Hematopoietic multipotent progenitor cell treated with erythropoietin and hydrocortisone succinate and interleukin-3 and kit ligand, for 6 days (in vitro differentiated cells): ENCODE results near the gene MAFG.

Source experiments
- DNase-seq: peaks from one replicate; pipeline ENCODE4 v3.0.0-alpha.2; 2015

The MAFG gene

DNA sequence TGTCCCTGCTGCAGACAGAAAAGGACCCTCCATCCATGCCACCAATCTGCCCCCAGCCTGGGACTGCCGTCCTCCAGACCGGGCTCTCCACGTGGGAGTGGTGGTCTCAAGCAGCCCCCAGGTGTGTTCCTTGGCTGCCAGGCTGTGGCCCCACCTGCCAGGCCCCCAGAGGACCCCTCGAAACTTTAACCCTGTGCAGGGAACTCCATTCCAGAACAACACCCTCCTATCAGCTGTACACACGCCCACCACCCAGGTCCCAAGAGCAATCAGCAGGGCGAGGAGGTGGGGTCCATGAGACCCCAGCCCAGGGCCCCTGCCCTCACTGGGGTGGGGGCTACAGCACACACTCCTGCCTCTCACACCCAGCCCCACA is 8.2 kb upstream of the MAFG start:
- DNase-seq, result no peak

DNA sequence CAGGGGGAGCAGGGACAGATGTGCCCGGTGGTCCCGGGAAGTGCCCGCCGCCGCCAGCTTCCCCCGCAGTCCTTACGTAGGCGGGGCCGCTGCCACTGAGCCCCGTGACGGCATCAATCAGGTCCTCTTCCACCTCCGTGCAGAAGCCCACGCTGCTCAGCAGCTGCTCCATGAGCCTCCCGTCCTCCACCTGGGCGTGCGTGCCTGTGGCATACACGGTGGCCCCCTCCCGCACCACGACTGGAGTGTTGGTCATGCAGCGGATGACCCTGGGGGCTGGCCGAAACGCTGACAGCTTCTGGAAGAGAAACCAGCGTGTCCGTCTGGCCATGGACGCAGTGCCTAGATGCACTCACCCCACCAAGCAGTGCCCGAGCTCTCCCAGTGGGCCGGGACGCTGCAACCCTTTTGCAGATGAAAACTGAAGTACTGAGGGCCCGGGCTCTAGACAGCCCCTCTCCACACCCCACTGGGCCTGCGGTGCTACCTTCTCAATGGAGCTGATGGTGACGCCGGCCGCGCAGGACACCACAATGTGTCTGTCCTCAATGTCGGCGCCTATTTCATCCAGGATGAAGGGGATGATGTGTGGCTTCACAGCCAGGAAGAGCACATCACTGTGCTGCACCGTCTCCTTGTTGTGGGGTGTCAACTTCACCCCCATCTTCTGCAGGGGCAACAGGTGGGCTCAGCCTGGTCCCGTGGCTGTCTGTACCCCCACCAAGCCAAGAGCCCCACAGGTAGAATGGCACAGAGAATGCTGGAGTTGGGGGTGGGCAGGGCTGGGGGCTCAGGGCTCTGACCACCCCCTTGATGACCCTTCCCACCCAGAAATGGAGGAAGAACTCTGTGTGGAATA is 7.5 kb upstream of the MAFG start:
- no peak for DNase-seq

DNA sequence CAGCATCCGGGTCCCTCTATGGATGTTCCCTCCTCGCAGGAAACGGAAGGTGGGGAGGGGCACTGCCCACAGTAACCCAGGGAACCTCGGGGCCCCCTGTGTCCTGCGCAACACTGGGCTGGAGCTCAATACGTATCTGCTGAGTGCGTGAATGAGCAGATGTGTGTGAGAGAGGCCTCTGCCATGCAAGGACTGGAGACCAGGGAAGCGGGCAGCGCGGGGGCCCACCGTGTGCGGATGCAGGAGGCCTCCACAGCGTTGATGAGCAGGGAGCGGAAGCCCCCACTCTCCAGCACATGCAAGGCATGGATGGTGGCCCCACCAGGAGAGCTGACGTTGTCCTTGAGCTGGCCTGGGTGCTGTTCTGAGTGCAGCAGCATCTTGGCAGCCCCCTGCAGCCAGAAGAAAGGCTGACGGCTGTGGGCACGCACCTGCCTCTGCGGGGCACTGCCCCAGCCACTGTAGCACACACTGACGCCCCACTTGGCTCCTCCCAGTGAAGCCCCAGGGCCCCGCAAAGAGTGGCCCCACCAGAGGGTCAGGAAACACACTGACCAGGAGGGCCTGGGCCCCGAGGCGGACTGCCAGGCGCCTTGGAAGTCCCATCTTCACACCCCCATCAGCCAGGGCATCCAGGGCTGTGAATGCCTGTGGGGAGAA is 6.7 kb upstream of the MAFG start:
- no peak for DNase-seq

DNA sequence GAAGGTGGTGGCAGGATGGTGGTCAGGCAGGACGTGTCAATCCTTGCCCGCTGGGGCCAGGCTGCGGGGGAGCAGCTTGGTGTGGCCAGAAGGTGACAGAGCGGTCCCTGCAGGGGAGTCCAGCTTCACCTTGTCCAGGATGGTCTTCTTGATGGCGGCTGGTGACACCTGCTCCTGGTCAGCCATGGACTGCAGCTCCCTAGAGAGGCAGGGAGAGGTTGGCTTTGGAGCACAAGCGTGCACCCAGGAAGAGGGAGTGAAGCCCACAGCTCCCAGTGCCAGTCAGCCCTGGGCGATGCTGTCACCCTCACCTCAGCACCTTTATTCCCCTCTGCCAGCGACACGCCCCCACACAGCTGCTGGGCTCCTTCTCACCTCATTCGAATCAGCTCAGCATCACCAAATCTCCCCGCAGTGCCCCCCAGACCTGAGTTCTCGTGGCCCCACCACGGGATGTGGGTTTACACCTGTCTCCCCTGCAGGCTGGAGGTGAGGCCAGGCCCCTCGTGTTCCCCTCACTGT is 5.7 kb upstream of the MAFG start:
- no peak for DNase-seq

DNA sequence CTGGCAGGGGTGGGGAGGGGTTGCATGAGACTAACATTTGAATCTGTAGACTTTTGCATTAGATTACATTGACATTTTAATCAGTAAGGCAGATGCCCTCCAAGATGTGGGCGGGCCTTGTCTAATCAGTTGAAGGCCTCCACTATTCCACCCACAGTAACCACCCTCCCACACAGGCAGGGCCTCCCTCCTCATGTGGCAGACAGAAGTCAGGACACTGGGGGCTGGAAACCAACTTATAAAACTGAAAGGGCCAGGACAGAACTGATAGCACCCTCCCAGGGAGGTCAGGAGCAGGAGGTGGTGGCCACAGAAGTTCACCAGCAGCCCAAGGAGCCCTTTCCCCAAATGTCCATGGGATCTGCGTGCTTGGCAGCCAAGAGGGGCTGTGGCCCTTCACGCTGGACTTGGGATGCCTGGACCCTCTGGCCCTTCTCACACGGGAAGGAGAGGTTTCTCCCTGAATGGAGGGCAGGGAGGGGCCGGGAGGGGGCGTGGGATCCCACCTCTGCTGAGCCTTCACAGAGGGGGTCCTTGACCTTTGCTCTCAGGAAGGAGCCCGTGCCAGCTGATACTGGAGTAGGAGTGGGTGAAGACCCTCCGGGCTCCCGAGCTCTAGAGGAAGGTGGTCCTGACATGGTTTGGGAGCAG is 4.9 kb upstream of the MAFG start:
- peak; percentile 83 for DNase-seq

DNA sequence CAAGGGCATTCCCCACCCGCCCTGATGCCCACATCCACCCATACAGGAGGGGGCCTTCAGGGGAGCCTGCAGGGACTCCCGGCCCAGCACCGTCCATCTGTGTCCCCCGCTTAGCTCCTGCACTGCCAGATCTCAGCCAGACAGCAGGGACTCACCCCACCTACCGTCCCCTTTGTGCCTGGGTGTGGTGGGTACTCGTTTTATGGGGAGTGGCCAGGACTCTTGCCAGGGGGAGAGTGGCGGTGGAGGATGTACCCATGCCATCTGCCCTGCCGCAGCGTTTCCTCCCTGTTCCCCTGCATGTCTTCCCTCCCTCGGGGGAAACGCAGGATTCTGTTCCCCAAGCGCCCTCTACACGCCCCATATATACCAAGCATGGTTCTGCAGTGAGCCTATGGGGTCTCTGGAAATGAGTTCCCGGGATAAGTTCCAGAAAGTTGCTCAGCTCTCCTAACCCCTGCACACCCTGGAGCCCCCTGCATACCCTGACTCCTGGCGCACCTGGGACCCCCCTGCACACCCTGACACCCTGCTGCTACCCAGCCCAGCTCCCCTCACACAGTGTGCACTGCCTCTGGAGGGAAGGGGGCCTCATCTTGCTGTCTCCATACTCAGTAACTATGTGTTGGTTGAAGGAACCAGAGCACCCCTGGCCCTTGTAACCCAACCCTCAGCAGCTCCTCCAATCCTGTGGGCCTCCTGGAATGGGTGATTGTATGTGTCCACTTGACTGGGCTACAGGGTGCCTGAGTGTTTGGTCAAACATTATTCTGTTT is 4.2 kb upstream of the MAFG start:
- peak; percentile 80 for DNase-seq

DNA sequence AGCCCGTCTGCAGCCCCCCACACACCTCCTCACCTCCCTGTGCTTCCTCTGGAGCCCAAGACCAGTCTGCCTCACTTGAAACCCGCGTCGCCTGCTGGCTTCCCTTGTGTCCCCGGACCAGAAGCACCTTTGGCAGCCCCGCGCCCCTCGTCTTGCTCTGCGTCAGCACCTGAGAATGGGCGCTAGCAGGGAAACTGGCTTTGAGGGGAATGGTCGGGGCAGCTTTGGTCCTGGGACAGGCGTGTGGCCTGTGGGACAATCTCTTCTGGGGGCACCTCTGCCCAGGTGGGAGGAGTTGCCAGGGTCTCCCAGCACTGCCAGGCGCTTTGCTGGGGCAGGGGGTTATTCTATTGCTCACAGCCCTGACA is 3.6 kb upstream of the MAFG start:
- no peak for DNase-seq

DNA sequence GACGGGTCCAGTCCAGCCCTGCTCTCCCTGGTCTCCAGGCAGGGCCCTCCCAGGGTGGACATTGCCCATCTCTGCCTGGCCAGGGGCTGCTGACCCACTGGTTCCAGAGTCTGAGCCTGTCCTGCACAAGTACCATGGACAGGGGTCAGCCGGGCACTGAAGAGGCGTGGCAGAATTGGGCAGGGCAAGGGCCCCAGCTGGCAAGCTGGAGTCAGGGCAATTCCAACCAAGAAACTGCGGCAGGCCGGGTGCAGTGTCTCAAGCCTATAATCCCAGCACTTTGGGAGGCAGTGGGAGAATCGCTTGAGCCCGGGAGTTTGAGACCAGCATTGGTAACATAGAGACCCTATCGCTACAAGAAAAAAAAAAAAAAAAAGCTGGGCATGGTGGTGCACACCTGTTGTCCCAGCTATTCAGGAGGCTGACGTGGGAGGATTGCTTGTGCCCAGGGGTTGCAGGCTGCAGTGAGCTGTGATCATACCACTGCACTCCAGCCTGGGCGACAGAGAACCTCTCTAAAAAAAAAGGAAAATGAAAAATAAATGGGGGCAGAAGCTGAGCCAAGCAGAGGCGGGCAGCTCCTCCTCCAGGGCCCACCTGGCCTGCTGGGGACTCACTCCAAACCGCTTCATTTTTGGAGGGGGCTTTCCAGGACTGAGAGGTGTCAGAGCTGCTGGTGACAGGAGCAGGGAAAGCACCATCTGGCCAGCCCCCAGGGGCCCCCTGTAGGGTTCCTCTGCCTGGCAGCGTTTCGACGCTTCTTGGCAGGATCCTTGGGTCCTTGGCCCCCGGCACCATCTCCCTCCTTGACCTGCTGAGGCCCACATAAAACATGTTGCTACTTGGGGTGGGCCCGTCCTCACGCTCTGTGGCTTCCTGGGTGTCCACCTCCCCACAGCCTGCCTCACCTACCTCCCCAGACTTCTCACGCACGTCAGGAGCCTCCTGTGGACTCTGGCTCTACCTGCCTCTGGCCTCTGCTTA is 2.9 kb upstream of the MAFG start:
- DNase-seq, result no peak

DNA sequence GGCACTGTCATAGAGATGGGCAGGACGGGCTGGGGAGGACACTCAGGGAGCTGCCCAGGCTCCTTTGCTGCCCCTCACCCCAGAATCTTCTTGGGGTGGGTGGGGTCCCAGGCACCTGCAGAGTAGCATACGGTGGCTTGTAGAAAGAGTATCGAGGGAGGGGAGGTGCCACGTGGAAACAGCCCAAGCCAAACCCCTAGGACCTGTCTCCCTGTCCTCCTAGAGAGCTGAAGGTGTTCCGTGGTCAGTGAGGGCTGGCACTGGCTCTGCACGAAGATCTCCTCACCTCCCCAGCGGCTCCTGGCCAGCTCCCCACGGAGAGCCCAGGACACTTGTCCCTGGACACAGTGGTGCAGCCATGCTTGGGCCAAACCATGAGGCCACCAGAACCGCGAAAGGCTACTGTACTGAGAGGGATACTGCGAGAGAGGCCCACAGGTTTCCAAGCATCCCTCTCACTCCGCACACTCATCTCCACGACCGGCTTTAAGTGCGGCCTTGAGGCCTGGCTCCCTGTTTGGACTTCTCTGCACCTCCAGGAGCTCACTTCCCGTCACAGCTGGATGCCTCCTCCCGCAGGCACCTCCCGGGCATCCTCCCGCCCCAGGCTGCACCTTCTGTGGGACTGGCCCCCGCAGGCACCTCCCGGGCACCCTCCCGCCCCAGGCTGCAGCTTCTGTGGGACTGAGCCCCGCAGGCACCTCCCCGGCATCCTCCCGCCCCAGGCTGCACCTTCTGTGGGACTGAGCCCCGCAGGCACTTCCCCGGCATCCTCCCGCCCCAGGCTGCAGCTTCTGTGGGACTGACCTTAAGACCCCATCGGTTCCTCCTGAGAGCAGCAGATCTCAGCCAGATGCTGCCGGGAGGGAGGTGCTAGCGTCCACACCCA is 2.0 kb upstream of the MAFG start:
- no peak for DNase-seq

DNA sequence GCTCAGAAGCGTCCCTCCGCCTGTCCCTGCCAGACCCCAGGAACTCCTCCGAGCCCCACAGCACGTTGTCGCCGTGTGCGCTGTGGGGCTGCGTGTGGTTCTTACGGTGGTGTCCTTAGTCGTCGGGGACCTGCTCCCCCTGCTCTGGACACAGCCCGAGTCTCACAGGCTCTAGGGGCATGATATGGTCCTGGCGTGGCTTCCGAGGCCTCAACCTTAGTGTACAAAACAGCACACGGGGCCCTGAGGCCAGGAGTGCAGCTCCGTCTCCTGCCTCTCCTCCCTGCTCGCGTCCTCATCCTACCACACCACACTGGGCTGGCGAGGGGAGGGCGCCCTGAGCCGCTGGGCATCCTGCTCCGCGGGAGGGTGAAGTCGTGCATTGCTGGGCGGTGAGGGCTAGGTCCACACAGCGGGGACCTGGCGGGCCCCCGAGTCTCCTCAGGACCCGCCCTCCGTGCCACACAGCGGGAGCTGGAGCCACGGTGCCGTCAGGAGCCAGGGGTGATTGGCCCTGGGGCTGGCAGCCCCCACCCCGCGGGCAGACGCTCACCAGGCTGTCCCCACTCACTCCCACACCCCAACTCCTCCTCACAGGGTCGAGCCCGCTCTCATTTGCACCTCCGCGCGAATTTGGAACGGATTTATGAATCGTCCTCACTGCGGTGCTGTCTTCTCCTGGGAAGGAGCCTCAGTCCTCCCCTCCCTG is 1.2 kb upstream of the MAFG start:
- DNase-seq, result peak; percentile 47

DNA sequence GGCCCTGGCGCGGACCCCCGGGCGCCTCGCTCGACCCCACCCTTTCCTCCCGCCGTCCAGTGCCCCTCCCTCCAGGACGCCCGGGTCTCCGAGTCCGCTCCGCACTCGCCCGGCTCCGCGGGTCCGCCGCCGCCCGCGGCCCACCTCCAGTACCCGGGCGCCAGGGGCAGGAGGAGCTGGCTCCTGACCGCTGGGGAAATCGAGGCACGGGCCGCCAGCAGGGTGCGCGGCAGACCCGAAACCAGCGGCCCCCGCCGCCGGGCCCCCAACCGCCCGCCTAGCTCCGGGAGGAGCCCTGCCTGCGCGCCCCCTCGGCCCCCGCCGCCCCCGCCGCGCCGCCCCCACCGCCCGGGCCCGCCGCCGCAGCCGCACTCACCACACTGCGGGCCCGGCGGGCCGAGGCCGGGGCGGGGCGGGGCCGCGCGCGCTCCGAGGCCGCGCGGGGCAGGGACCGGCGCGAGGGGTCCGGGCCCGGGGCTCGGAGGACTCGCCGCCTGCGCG is 333 bp downstream of the MAFG start:
- DNase-seq, result no peak

DNA sequence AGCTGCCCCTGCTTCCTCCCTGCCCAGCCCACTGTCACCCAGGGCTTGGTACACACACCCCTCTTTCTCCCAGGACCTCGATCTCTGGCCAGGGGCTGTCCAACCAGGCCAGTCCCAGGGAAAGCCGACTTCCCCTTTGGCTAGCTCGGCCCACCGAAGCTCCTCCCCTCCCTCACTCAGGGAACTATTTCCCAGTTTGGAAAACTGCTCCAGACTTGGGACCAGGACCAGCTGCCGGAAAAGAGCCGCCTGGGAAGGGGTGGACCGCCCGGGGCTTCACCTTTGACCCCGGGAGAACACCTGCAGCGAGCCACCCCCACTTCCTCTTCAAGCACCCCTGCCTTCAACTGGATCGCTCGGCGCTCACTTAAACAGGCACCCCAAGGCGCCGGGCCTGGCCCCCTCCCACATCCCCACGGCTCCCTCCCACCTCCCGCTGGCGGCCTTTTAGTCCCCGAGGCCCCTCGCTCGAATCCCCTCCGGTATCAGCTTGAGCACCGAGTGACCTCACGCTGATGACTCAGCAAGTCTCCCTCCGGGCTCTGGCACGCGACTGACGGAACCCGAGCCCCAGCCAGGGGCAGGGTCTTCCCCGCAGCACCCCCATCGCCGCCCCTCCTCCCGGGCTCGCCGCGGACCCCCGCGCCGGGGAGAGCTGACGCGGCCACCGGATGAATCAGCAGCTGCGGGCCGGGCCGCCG is 934 bp downstream of the MAFG start:
- DNase-seq, result peak; percentile 83

DNA sequence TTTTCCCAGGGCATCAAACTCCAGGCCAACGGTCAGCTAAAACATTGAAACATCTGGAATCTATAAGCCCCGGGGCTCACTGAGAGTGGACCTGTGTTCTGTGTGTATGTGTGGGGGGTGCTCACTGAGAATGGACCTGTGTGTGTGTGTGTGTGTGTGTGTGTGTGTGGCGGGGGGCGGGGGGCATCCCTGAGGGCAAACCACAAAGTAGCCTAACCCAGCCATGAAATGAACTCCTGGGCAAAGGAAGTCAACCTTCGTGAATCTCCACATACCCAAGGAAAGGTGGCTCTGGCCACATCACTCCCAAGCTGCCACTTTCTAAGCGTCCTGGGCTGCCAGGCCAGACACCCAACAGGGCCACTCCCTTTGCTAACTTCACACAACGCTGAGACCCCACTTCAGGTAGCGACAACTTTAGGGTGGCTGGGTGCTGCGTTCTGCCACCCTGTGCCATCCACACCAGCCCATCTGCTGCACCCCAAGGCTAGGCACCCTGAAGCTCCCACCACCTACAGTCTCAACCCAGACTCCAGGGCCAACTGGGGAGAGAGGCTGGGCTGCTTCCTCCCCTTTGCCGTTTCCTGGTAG is 1.6 kb downstream of the MAFG start:
- DNase-seq, result no peak

DNA sequence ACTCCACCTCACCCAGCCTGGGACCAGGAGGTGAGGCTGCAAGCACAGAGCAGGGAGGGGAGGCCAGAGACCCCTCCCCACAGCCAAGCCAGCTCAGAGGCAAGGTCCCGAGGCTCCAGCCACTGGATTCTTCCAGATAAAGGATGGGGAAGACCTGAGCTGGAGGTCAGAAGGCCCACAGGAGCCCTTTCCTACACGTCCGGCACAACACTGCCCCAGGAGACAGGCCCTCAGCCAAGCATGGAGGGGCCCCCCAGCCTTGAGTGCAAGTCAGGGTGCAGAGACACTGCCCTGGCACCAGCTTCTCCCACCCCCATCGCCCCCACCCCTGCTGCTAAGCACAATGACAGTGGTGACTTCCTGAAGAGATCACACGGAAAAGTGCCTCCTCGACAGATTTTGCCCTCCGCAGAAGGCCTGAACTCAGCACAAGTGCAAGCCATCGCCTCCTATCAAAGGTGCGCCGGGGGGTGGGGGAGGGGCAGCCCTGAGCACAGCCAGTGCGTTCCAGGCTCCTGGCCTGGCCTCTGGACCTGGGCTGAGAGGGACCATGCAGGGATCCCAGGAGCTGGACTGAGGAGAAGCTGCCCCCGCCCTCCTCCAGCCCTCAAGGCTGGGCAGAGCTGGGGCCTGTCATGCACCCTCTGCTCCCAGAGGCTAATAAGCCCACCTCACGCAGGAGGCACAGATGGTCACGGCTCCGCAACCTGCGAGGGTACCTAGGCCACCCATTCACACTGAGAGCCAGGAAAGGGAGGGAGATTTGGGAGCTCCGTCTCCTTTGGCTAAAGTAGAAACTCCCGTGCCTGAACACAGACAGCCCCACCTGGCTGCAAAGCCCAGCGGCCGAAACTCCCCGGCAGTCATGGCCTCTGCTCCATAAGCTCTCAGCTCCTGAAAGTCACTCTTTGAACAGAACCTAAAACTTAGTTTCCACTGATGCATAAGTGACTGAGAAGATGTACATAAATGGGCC is 2.7 kb downstream of the MAFG start:
- DNase-seq, result peak; percentile 52

DNA sequence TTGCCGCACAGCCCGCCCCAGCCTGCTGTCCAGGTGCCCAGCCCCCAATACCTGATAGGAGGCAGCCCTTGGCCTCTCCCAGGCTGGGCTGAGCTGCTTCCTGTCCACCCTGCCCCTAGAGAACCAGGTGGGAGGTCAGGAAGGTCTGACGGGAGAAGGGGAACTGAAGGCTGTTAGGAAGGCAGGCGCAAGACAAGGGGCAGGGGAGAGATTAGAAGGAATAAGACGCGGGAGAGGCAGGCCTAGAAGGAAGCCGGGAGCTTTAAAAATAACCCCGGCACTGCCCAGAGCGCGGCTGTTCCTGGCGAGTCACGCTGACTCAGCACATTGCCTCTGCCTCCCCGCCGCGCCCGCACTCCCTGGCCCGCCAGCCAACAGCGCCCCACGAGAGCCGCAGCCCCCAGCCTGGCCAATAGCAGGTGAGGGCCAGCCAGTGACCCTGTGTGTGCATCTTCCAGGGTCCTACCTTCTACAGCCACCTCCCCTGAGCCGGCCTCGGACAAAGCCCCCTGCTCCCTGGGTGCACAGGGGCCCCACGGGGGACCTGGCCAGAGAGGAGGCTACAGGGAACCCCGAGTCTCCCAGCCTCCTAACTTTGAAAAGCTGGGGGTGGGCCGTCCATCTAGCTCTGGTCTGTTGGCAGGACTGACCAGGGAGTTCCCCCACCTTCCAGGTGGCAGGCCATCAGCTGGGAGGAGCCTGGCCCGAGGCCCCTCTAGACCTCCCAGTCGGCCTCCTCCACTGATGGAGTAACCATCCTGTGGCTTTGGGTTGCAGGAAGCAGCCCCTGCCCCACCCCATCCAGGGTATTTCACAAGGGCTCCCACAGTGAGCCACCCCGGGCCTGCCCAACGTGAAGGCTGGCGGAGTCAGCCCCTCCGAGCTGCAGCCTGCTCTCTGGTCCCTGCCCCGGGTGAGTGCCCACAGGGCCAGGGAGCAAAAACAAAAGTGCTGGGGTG is 4.0 kb downstream of the MAFG start:
- DNase-seq, result peak; percentile 97

DNA sequence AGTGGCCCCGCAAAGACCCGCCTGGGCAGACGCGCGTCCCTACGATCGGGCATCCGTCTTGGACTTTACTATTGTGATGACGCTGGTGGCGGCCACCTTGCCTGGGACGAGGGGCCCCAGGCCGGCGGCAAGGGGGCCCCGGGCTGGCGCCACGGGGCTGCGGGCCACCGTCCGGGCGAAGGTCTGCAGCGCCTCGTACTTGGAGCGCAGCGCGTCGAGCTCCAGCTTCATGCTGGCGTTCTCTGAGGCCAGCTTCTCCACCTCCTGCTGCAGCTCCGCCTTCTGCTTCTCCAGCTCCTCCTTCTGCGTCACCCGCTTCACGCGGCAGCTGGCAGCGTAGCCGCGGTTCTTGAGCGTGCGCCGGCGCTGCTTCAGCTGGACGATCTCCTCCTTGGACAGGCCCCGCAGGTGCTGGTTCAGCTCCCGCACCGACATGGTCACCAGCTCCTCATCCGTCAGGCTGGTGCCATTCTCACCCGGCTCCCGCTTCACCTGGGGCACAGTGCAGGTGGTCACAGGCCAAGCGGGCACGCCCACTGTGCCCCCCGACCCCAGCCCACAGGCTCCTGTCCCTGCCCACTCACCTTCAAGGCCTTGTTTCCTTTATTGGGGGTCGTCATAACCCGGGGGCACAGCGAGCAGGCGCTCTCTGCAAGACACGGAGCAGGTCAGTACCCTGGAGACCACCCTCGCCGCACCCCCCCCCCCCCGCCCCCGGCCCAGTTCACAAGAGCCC is 4.8 kb downstream of the MAFG start:
- DNase-seq, result no peak
